ENCODE results near the gene ITGAD. TPM values are rescaled to one million over a fixed set of nuclear protein-coding genes. Genes with fewer than 3 reads are reported as not detected.

Gene ITGAD
- total and polyA plus RNA-seq, 2 donors (not counting 3 experiments of a cell fraction or from before 2014, with no cell fraction given), result not detected

- dilution Hi-C loops (cut with MboI; ENCODE audit: extremely low pct_ligation_motif_present, low sequenced_read_pairs) (no loop called here), intact Hi-C loops (cut with micrococcal nuclease) (no loop called here)
- no peak overlapping the region for H3K4me2 ChIP-seq (ENCODE audit: insufficient read depth, low read length)
- no peaks in the 10 kb centered on the region for H3K4me1 ChIP-seq (ENCODE audit: control insufficient read depth, extremely low read depth, insufficient read depth, low read length)
- POLR2A ChIA-PET, result interaction anchor here (0.6 kb wide), 1 partner anchor 17 kb away, joined by 3 read pairs; no protein-coding TSS in a partner anchor
- H3K9me1 ChIP-seq (replicated peaks; ENCODE audit: control insufficient read depth, extremely low read depth, insufficient read depth, low read length), result no peaks in the 10 kb centered on the region
- H3K4me3 ChIP-seq (replicated peaks in 1 of 3; ENCODE audit: insufficient read depth in 1 of 3, low read depth in 1 of 3, low read length in 3 of 3), result no peak overlapping the region
- no peaks in the 10 kb centered on the region for H3K9me3 ChIP-seq (replicated peaks; ENCODE audit: control insufficient read depth, insufficient read depth, low read length)
- H3K9ac ChIP-seq (replicated peaks; ENCODE audit: extremely low read depth, insufficient read depth, low read length), result no peak overlapping the region
- BruUV-seq (replicated peaks), result no TSS peak
- H3K27ac ChIP-seq (ENCODE audit: insufficient read depth, low read depth, low read length), result no peak overlapping the region
- no peaks in the 10 kb centered on the region for H3K36me3 ChIP-seq (ENCODE audit: control insufficient read depth in 2 of 2, extremely low read depth in 1 of 2, insufficient read depth in 2 of 2, low read length in 2 of 2)
- H3K79me2 ChIP-seq (ENCODE audit: control insufficient read depth, insufficient read depth, low read length), result no peaks in the 10 kb centered on the region
- H2AFZ ChIP-seq (ENCODE audit: low read depth, low read length), result no peak overlapping the region
- no peaks in the 10 kb centered on the region for H3K27me3 ChIP-seq (ENCODE audit: control insufficient read depth in 2 of 2, insufficient read depth in 2 of 2, low read length in 2 of 2)
- H4K20me1 ChIP-seq (replicated peaks; ENCODE audit: control insufficient read depth, extremely low read depth, insufficient read depth, low read length), result no peaks in the 10 kb centered on the region
- no peak for FAIRE-seq
- TF ChIP-seq MAX (IDR thresholded peaks at IDR 0.05; ENCODE audit: insufficient read depth, insufficient read length), result no peak
- TF ChIP-seq EZH2 (IDR thresholded peaks at IDR 0.05; ENCODE audit: borderline replicate concordance, low read depth, low read length, severe bottlenecking), result no peak
- no peak for TF ChIP-seq CTCF (IDR thresholded peaks at IDR 0.05; ENCODE audit: extremely low read depth in 1 of 2, insufficient read depth in 1 of 2, low read depth in 1 of 2, low read length in 2 of 2)
- no peak for TF ChIP-seq FOS (IDR thresholded peaks at IDR 0.05; ENCODE audit: borderline replicate concordance, insufficient read depth, low read length)
- TF ChIP-seq JUN (IDR thresholded peaks at IDR 0.05; ENCODE audit: borderline replicate concordance, insufficient read depth, insufficient read length, low read depth), result no peak
- TF ChIP-seq POLR2A (IDR thresholded peaks at IDR 0.05; ENCODE audit: low read depth, low read length), result no peak
- TF ChIP-seq POLR2AphosphoS5 (IDR thresholded peaks at IDR 0.05; ENCODE audit: insufficient read depth, low read depth, low read length), result no peak
- TF ChIP-seq GATA2 (IDR thresholded peaks at IDR 0.05; ENCODE audit: insufficient read depth, insufficient read length, low read depth, low read length), result no peak
- no peak for TF ChIP-seq MYC (IDR thresholded peaks at IDR 0.05; ENCODE audit: low read depth, low read length)
- DNase-seq (ENCODE audit: low read depth, low spot score), result no peak
- CTCF ChIA-PET, result interaction anchor here (0.7 kb wide), 1 partner anchor 91 kb away, joined by 3 read pairs; no protein-coding TSS in a partner anchor
Measured at GRCh38 chr16:31420037-31420436, 26.9 kb downstream of the ITGAD start.

Measured in endothelial cell of umbilical vein (primary cell).